ENCODE measurements around the gene RUSC2.
"Not testable (repeated sequence)": the region's sequence is repeated elsewhere in the genome, so short reads cannot be mapped to it uniquely, and the experiment has no call there.

RUSC2 gene

GRCh38 chr9:35498245-35498644, 8.3 kb downstream of the RUSC2 start:
- DNase-seq = not testable (repeated sequence)

DNA sequence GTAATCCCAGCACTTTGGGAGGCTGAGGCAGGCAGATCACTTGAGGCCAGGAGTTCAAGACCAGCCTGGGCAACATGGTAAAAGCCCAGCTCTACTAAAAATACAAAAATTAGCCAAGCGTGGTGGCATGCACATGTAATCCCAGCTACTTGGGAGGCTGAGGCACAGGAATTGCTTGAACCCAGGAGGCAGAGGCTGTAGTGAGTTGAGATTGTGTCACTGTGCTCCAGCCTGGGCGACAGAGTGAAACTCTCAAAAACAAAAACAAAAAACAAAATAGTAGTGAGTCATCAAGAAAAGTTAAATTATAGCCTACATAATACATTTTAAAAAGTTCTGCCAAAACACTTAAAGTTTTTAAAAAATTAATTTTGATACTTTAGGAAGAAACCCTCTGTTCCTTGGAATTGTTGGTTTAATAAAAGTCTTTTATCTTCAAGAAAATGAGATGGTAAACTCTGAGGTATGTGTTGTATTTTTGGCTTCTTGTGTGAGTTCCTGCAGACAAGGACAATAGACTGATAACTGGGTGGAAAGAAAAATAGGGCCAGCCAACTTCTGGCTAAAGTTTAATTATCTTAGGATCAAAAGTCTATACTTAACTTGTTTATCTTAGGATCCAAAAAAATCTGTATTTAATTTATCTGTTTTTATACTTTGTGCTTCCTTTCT, 9.3 kb downstream of the RUSC2 start:
- no peak for DNase-seq

GRCh38 chr9:35499701-35500030, 9.8 kb downstream of the RUSC2 start:
- no peak for DNase-seq

DNA sequence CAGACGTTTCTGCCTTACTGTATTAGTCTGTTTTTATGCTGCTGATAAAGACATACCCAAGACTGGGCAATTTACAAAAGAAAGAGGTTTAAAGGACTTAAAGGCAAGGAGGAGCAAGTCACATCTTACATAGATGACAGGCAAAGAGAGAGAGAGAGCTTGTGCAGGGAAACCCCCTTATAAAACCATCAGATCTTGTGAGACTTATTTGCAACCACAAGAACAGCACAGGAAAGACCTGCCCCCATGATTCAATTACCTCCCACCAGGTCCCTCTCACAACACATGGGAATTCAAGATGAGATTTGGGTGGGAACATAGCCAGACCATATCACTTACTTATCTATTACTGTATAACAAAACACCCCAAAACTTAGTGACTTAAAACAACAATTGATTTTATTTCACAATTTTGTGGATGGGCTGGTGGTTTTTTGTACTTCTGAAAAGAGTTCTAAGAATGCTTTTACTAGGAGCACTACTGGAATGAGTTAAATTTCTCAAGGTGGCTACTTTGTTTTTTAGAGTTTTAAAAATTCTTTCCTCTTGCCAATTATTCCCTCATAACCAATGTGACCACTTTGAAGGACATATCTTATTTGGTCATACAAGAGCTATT, 10.3 kb downstream of the RUSC2 start:
- no peak for DNase-seq

GRCh38 chr9:35501946-35502345, 12.0 kb downstream of the RUSC2 start:
- no peak for DNase-seq

GRCh38 chr9:35506359-35506758, 16.4 kb downstream of the RUSC2 start:
- no peak for DNase-seq

DNA sequence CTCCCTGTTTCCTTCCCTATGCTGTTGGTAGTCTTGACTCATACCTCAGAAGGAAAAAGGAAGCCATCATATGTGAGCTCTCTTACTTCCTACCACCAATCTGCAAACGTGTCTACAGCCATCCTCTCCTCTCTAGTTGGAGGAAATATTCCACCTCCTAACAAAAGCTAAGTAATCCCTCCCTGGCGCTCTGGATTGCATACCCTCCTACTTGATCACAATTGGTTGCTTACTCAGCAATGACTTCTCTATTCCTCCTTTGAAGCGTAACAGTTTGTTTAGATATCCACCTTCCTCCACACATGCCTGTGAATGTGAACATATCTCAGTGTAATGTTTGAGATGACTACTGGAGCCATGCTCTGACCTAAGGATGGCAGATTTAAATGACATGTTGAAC, 18.2 kb downstream of the RUSC2 start:
- no peak for DNase-seq

DNA sequence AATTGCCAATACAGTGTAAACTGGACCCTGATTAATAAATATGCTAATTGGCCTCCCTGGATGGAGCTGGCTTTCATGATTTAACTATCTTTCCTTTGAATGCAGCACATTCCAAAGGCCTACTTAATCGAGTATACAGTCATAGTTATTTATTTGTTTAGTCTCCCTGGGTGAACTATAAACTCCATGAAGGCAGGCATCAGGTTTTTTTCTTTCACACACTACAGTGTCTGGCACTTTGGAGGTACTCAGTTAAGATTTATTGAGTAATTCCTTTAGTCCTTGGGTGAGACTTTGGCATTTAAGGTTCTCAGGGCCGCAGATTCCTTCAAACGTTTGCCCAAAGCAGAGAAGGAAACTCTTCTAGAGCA, 20.5 kb downstream of the RUSC2 start:
- no peak for DNase-seq

DNA sequence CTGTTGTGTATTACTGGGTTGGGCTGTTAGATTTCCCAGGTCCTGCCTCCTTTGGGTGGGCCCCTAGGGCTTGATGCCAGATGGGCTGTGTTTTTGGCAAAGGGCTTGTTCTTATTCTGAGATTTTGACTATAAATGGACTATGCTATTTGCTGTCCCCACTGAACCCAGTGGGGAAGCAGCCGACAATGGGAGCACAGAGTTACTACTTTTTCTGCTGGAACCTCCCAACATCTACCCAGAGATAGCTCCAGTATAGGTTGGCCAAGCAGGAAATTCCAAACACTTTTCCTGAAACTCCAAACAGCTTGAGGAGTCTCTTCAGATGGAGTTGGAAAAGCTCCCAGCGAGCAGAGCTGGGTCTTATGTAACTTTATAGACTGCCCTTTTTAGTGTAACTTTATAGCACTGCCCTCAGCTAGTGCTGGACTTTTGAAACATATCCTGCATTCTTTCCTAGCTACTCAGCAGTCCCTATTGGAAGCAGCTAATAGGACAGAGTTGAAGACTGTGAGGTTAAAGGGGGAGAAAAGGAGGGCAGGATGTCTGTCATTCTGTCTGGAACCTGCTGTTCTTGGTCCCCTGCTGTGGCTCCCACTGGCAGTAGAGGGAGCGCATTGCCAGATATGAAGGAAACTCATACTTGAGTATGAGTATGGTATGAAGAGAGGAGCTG, 21.0 kb downstream of the RUSC2 start:
- peak; percentile 93 for DNase-seq

GRCh38 chr9:35511453-35511852, 21.5 kb downstream of the RUSC2 start:
- DNase-seq = no peak

DNA sequence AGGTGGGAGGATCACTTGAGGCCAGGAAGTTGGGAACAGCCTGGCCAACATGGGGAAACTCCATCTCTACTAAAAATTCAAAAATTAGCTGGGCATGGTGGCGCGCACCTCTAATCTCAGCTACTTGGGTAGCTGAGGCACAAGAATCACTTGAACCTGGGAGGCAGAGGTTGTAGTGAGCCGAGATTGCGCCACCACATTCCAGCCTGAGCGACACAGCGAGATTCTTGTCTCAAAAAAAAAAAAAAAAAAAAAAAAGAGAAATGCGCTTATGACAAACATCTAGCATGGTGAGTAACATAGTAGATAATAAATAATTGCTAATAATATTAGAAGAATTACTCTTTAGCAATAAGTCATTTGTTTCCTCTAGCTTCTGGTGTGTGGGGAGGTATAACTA, 25.9 kb downstream of the RUSC2 start:
- no peak for DNase-seq

DNA sequence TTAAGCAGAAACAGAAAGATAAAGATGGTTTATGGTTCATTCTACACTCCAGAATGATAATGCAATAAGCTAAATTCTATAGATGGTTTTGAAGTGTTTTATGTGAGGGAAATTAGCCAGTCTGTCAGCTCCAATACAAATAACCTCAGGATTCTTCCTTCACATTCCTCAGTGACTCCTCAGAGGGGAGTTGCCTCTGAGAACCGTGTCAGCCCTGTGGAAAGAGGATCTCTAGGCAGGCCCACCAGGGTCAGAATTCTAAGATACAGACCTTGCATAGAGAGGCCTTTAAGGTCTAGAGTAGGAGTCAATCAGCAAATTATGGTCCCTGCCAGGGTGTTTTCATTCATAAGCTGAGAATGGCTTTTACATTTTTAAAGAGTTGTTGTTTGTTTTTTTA, 26.6 kb downstream of the RUSC2 start:
- no peak for DNase-seq

- no peak for DNase-seq
Observed at GRCh38 chr9:35517131-35517530, 27.2 kb downstream of the RUSC2 start.

GRCh38 chr9:35517552-35518224, 27.8 kb downstream of the RUSC2 start:
- no peak for DNase-seq

GRCh38 chr9:35518225-35518821, 28.4 kb downstream of the RUSC2 start:
- DNase-seq = no peak

- no peak for DNase-seq
Observed at GRCh38 chr9:35518981-35519679, 29.2 kb downstream of the RUSC2 start.

DNA sequence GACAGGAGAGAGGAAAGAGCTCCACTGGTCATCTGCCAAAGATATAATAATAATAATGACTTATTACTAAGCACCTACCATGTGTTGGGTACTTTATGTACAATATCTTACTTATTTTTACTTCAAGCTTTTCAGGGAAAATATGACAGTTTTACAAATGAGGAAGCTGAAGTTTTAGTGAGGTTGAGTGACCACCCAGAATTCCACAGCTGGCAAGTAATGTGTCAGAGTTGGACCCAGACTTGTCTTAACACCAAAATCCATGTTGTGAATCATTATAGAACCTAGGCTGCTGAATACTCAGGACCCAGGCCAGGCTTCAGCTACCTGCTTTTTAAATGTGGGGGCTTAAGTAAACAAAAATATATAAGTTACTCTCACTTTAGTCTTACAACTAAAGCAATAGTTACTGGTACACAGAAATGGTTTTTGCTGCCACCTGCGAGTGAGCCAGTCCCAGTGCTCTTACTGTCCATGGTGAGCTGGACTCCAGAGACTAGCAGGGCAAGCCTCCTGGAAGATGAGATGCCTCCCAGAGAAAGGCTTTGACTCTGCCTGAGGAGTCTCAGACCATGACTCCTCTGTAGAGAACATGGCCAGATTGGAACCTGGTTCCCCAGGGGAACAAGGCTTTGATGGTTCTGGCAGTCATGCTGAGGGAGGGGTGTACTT, 29.9 kb downstream of the RUSC2 start:
- DNase-seq = no peak

DNA sequence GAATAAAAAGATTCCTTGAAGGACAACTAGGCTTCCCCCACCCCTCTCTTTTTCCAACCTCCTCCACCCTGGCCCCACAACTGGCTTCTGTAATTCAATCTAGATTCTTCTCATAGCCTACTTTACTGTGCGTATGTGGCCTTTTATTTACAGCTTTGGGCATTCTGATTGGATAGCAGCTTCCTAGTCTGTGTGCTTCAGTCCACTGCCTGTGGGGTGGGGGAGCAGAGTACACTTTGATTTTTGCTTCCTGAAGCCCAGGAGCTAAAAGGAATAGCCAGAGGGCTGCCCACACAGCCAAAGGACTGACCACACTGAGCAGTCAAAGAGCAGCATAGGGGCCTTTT, 30.4 kb downstream of the RUSC2 start:
- DNase-seq = no peak

DNA sequence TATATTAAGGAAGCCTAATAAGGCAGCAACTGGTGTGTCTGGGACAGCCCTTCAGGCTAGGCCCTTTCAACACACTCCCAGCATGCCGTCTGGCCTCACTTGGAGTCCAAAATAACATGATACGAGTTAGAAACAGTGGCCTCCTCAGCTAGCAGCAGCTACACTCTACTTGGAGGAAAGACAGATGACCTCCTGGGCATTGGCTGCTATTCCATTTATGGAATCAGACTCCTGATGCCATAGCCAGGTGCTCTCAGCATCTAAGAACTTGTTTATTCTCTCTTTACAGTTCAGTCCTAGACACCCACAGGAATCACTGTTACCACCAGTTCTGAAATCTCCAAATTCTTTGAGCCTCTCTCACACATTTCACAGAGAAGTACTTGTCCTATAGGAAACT, 31.8 kb downstream of the RUSC2 start:
- no peak for DNase-seq

- DNase-seq = no peak
Observed at GRCh38 chr9:35522187-35522586, 32.3 kb downstream of the RUSC2 start.

DNA sequence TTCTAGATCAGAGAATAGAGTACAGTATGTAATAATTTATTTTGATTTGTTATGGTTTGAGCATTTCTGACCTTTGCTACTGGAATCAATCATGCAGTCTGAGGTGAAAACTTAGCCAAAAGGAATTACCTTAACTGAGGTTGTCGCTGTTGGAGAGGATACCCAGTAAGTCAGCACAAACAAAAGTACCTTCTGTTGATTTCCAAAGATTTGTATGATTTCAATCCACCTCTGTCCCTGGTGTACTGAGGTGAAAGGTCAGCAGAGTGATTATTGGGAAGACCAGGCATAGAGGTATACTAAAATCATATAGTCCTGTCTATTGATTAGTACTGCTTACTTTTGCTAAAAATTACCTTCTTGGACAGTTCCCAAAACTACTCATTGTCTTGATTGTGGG, 32.8 kb downstream of the RUSC2 start:
- no peak for DNase-seq

GRCh38 chr9:35523556-35523955, 33.6 kb downstream of the RUSC2 start:
- not testable (repeated sequence) for DNase-seq

Data from right forelimb (tissue), 1 donor.